Measurements from ENCODE around the gene LRRC27.

DNA sequence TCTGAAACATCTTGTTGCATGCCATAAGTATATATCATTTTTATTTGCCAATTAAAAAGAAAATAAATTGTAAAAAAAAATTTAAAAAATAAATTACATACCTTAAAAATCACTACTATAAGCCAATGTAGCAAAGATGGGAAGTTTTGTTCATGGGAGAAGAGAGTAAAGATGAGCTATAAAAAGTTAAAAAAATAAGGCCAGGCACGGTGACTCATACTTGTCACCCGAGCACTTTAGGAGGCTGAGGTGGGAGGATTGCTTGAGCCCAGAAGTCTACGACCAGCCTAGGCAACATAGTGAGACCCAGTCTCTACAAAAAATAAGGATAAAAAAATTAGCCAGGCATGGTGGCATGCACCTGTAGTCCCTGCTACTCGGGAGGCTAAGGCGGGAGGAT, 15.9 kb upstream of the LRRC27 start:
- TF ChIP-seq, protein P1, sequence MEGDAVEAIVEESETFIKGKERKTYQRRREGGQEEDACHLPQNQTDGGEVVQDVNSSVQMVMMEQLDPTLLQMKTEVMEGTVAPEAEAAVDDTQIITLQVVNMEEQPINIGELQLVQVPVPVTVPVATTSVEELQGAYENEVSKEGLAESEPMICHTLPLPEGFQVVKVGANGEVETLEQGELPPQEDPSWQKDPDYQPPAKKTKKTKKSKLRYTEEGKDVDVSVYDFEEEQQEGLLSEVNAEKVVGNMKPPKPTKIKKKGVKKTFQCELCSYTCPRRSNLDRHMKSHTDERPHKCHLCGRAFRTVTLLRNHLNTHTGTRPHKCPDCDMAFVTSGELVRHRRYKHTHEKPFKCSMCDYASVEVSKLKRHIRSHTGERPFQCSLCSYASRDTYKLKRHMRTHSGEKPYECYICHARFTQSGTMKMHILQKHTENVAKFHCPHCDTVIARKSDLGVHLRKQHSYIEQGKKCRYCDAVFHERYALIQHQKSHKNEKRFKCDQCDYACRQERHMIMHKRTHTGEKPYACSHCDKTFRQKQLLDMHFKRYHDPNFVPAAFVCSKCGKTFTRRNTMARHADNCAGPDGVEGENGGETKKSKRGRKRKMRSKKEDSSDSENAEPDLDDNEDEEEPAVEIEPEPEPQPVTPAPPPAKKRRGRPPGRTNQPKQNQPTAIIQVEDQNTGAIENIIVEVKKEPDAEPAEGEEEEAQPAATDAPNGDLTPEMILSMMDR (IDR thresholded peaks at IDR 0.05), result no peak
- no peak for TF ChIP-seq POLR2AphosphoS5 (IDR thresholded peaks at IDR 0.05)
- no peak for TF ChIP-seq POLR2A (IDR thresholded peaks at IDR 0.05)
- no peak for TF ChIP-seq EP300 (IDR thresholded peaks at IDR 0.05; ENCODE audit: low read depth)

All from transverse colon (tissue), 4 donors.